ENCODE data around the gene LRCH1.
"Not testable (repeated sequence)": the region's sequence is repeated elsewhere in the genome, so short reads cannot be mapped to it uniquely, and the experiment has no call there.

Gene LRCH1

GRCh38 chr13:46552889-46553520 lies at the start of gene LRCH1:
Gene LRCH1 (plus strand): TSS chr13:46553170. CDS start chr13:46553397, 227 bp downstream.
- DNase-seq (ENCODE audit: insufficient read length, low spot score) (peak; percentile 64), FAIRE-seq (no peak)
- TF ChIP-seq CTCF (IDR thresholded peaks at IDR 0.05; ENCODE audit: insufficient read depth, missing control alignments): no peak

GRCh38 chr13:46504036-46504435 lies 48.9 kb upstream of the LRCH1 start:
- TF ChIP-seq CTCF (IDR thresholded peaks at IDR 0.05; ENCODE audit: insufficient read depth, missing control alignments): no peak
- DNase-seq (ENCODE audit: insufficient read length, low spot score) (no peak), FAIRE-seq (no peak)

GRCh38 chr13:46507981-46508380 lies 45.0 kb upstream of the LRCH1 start:
- no peak for TF ChIP-seq CTCF (IDR thresholded peaks at IDR 0.05; ENCODE audit: insufficient read depth, missing control alignments)
- FAIRE-seq (no peak), DNase-seq (ENCODE audit: insufficient read length, low spot score) (no peak)

- FAIRE-seq: no peak
- DNase-seq (ENCODE audit: insufficient read length, low spot score): no peak
- TF ChIP-seq CTCF (IDR thresholded peaks at IDR 0.05; ENCODE audit: insufficient read depth, missing control alignments): no peak
Observed at GRCh38 chr13:46509981-46510380, 43.0 kb upstream of the LRCH1 start.

- no peak for TF ChIP-seq CTCF (IDR thresholded peaks at IDR 0.05; ENCODE audit: insufficient read depth, missing control alignments)
- DNase-seq (ENCODE audit: insufficient read length, low spot score): no peak
- no peak for FAIRE-seq
Observed at GRCh38 chr13:46515803-46516202, 37.2 kb upstream of the LRCH1 start.

GRCh38 chr13:46516599-46517338 lies 36.2 kb upstream of the LRCH1 start:
- no peak for DNase-seq (ENCODE audit: insufficient read length, low spot score)

GRCh38 chr13:46517748-46518147 lies 35.2 kb upstream of the LRCH1 start:
- DNase-seq (ENCODE audit: insufficient read length, low spot score); FAIRE-seq: not testable (repeated sequence)

More at GRCh38 chr13:46516599-46517338, 36.2 kb upstream of the LRCH1 start:
- FAIRE-seq: no peak
- TF ChIP-seq CTCF (IDR thresholded peaks at IDR 0.05; ENCODE audit: insufficient read depth, missing control alignments): no peak
